Retina (tissue), 1 donor: ENCODE measurements around the gene XPA.
"Not testable (repeated sequence)": the region's sequence is repeated elsewhere in the genome, so short reads cannot be mapped to it uniquely, and the experiment has no call there.

ENCODE experiments used
- DNase-seq: peaks from one replicate; pipeline ENCODE4 v3.0.0-alpha.2; 2016

Gene XPA

DNA sequence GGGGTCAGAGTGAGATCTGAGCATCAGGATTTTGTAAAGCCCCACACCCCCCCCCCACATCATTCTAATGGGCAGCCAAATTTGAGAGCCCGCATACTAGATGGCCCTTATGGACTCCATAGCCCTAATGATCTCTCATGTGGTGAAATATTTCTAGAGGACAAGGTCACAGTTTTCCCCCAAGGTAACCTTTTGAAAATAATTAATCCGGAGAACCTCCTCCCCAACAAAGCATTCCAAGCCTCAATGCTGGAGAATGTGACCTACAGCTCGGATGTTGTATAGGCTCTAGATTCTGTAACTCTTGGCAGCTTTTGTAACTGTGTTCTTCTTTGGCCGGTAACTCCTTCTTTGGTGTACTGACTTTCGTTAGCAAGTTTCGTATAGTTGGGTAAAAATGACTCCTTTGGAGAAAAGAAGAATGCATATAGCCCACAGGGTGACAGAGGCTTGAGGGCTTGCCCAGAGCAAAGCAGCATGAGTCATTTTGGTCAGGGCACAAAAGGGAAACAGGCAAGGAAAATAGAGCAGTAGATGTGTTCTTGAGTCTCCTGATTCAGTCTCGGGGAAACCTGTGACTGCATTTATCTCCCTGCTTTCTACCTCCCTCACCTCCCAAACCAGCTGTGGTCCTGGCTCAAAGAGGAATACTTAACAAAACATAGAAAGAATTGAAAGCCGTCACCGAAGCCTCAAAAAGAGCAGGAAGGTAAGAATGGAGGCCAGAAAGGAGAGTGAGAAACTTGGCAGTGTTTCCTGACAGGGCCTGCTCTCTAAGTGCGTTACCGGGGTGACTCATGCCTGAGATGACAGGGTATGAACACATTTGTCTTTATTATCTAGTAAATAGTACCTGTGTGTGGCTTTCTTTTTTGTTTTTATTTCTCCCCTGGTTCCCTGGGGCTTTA lies 6.6 kb upstream of the XPA start:
- no peak for DNase-seq

DNA sequence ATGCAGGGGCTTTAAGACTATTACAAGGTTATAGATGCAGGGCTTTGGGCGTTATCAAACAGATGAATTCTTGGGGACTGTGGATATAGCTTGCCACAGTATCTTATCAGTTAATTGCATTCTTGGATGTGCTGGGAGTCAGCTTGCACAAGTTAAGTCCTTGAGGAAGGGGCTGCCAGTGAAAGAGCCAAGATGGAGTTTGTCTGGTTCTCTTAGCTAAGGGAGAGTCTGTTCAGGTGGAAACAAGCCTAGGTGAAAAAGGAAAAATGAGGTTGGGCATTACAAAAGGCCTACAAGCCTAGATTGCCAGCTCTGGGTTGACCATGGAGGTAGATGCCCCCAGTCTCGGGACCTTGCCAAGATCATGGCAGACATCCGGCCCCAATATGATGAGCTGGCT lies 2.7 kb upstream of the XPA start:
- DNase-seq = not testable (repeated sequence)

GRCh38 chr9:97699281-97699680 lies 2.1 kb upstream of the XPA start:
- not testable (repeated sequence) for DNase-seq

GRCh38 chr9:97698865-97699264 lies 1.7 kb upstream of the XPA start:
- no peak for DNase-seq

GRCh38 chr9:97697837-97698236 lies 697 bp upstream of the XPA start:
- no peak for DNase-seq

DNA sequence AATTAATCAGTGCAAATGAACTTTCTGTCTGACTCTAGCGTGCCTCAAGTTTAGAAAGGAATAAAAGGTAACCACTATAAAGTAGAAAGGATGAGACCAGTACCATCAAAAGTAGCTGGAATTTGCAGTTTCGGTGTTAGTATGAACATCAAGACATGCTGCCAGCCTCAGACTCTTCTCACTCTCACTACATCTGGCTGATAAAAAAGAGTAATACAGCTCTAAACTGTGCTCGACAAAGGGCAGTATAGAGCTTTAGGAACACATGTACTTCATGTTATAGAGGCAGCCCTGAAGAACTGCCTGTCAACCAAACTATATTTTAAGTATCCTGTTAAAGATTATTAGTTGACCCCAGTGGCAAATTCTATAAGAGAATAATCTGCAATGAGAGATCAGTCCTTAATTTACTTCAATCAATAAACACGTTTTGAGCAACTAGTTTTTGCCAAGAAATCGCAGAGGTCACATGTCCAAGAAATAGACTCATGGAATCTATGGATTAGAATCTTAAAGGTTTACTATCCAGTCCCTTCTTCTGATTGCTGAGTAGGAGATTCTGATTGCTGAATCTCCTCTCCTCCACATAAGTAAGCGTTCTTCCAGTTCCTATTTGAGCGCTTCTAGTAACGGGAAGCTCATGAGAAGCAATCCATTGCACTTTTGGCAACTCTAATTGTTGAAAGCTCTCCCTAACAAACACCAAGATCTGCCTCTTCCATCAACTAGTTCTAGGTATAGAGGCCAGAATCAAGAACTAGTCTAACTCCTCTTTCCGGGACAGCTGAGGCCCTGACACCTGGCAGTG lies 941 bp downstream of the XPA start:
- DNase-seq = no peak

- DNase-seq = no peak
These were observed 1.8 kb downstream of the XPA start for GRCh38 chr9:97695390-97695789.

GRCh38 chr9:97694769-97695168 lies 2.4 kb downstream of the XPA start:
- DNase-seq = no peak

- DNase-seq = no peak
These were observed 7.5 kb downstream of the XPA start for GRCh38 chr9:97689401-97690180.

GRCh38 chr9:97688654-97689053 lies 8.5 kb downstream of the XPA start:
- DNase-seq = no peak

DNA sequence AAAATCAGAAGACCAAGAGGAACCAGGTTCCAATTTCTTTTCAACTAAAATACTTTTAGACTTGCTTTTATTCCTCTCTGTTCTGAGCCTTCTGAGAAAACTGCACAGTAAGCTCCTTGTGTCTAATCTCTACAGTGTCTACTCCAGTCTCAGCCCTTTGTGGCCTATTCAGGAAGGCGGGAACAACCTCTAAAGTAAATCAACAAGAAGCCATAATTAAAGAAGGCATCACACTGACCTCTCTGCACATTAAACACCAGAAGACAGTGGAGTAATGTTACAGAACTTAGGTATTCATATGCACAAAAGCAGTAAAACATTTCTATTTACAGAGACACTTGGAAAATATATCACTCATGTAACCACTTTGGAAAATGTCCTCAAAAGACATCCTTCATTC lies 14.9 kb downstream of the XPA start:
- no peak for DNase-seq

GRCh38 chr9:97675655-97676054 lies 21.5 kb downstream of the XPA start:
- no peak for DNase-seq

GRCh38 chr9:97673922-97674321 lies 23.2 kb downstream of the XPA start:
- DNase-seq = no peak

- no peak for DNase-seq
These were observed 24.7 kb downstream of the XPA start for GRCh38 chr9:97672403-97672802.

- no peak for DNase-seq
These were observed 26.6 kb downstream of the XPA start for GRCh38 chr9:97670586-97670985.

DNA sequence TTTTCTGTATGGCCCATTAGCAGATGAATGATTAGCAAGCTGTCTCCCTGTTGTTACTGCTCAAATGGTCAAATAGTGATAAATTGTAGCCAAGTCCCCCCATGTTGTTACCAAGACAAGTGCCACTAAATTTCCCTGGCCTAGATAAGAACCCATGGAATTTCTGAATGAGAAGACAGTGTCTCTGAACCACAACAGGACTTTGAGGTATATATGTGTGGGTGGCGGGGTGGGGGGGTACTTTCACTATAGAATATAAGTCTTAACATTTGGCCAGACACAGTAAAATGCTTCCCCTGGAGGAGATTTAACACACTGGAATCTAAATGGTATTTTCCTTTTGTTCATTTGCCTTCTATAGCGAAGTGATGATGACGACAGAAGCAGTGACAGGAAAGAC lies 28.7 kb downstream of the XPA start:
- no peak for DNase-seq

- DNase-seq = no peak
These were observed 30.0 kb downstream of the XPA start for GRCh38 chr9:97666907-97667686.

DNA sequence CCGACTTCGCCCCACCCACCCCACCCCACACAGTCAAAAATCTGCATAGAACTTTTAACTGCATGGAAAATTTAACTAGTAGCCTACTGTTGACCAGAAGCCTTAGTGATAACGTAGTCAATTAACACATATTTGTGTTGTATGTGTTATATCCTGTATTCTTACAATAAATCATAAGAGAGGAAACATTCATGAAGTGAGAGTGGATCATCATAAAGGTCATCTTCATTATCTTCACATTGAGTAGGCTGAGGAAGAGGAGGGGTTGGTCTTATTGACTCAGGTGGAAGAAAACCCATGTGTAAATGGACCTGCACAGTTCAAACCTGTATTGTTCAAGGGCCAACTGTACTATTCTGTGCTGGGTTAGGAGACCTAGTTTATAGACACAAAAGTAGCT lies 31.4 kb downstream of the XPA start:
- DNase-seq = no peak

GRCh38 chr9:97660847-97661246 lies 36.3 kb downstream of the XPA start:
- no peak for DNase-seq

- no peak for DNase-seq
These were observed 36.8 kb downstream of the XPA start for GRCh38 chr9:97660340-97660739.

DNA sequence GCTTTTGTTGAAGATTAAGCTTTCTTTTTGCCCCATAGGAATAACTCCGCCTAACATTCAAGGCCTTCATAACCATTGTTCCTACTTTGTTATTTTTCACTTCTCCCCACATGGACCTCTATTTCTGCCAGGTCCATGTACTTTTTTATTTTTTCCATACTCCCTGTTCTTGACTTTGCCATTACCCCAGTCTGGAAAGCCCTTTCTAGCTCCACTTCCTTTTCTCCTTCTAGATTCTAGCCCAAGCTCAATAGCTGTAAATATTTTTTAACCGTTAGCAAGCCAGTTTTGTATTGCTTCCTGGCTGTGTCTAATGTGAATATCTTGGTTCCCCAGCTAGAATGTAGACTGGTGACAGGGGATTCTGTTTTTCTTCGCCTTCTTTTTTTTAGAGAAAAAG lies 37.4 kb downstream of the XPA start:
- no peak for DNase-seq

- no peak for DNase-seq
These were observed 38.4 kb downstream of the XPA start for GRCh38 chr9:97658707-97659106.

- no peak for DNase-seq
These were observed 45.5 kb downstream of the XPA start for GRCh38 chr9:97651646-97652045.
